GM12872 (cell line): ENCODE data around the gene DPM2.

Experiments
- CTCF ChIP-seq: IDR thresholded peaks from 3 replicates; pipeline ENCODE4 v1.5.1; 2011; ENCODE audit warnings: low read depth, mild to moderate bottlenecking, low read length, moderate library complexity; ENCODE audit not compliant: insufficient read depth

DPM2 gene

DNA sequence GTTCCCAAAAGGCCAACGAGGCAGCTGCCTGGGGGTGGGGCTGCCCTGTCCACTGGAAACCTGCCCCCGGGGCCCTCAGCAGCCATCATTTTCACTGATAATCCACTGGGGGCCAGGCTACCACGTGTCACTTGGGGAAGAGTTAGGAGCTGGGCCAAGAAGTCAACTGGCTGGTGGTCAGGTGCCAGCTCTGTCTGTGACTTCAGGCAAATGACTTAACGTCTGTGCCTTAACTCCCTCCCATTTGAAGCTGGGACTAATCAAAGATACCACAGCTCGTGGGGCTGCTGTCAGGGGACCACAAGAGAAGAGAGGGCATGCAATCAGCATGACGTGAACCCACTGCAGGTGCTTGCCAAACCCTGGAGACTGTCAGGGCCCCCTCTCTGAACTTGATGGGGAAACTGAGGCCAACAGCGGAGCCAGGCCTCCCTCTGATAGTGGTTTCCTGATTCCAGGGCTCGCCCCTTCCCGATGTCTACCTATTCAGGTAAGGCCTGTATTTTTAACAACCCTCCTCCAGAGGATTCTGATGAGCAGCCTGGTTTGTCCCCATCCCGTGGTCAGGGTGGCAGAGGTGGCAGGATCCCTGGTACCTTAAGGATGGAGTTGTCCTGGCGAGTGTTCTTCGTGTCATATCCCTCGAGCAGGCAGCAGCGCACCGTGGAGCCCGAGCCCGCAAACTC lies 12.3 kb upstream of the DPM2 start:
- no peak for TF ChIP-seq CTCF

DNA sequence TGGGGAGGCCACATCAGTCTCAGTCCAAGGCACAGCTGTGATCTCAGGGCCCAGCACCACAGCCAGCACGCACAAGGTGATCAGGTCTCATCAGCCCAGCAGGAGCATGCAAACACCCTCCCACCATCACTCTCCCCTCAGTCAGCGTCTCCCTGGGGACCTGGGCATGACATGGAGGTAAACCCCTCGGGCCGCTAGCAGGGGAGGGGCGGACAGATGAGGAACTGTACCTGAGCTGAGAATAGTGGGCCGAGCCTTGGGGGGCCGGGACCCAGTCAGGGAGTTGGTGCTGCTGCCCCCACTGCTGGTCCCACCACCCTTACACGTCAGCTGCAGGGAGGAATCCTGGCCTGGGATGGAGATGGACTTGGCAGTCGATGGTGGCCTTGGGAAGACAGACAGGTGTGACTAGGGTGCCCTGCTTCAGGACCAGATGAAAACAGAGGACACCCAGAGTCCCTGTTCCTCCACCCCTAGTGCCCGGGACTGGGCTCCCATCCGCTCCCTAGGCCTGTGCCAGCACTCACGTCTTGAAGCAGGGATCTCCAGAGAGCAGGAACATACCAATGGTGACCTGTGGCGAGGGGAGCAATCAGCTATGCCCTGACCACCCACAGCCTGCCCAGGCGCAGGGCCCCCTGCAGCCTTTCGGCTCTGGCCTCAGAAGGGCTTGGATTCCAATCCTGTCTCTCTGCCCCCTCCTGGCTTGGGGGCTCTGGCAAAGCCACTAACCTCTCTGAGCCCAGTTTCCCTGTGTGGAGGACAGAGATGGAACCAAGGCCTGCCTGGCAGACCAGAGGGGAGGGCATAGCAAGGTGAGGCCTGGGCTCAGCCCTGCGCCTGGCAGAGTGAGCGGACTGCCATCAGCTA lies 10.4 kb upstream of the DPM2 start:
- TF ChIP-seq CTCF, result no peak

GRCh38 chr9:127946728-127947127 lies 9.1 kb upstream of the DPM2 start:
- TF ChIP-seq CTCF, result no peak

GRCh38 chr9:127945942-127946341 lies 8.3 kb upstream of the DPM2 start:
- TF ChIP-seq CTCF, result no peak

GRCh38 chr9:127945338-127945737 lies 7.7 kb upstream of the DPM2 start:
- no peak for TF ChIP-seq CTCF

DNA sequence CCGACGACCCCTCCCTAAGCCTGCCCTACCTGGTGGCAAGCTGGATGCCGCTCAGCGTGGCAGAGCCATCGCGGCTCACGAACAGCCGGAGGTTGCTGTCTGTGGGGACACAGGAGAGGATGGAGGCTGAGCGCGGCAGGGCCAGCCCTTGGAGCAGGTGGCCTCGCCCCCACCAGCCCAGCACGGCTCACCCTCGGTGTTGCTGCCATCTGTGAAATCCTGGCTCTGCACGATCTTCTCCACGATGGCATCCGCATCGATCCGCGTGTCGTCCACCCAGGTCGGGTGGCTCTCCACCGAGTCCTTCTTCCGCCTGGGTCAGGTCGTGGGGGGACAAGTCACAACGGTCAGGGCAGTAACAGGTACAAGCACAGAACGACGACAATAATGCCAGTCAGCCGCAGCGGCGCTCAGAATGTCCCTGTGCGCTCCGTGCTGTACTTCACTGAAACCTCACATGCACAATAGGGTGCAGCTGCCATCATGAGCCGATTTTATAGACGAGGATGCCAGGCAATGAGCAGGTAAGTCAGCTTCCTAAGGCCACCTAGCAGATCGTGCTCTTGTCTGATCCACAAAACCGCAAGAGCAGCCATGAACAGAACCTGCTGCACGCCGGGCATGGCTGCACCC lies 7.0 kb upstream of the DPM2 start:
- TF ChIP-seq CTCF, result no peak

DNA sequence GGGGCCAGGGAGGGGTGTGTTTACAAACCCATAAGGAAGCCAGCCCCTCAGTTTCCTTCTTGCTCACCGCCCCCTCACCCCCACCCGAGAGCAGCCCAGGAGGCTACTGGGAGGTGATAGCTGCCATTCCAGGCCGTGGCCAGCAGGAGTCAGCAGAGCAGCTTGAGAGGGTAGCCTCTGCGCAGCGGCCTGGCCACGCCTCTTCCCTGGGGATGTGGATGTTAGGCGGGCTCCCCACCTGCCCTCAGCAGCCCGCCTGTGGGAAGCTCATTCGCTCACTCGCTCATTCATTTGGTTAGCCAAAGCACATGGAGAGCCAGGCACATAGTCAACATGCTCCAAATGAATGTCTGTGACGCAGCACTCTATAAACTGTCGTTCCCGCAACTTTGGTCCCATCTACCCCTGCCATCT lies 6.1 kb upstream of the DPM2 start:
- TF ChIP-seq CTCF, result peak; percentile 98
